Measurements from ENCODE around the gene RFC1.
"Not testable (repeated sequence)": the region's sequence is repeated elsewhere in the genome, so short reads cannot be mapped to it uniquely, and the experiment has no call there.

The RFC1 gene

DNA sequence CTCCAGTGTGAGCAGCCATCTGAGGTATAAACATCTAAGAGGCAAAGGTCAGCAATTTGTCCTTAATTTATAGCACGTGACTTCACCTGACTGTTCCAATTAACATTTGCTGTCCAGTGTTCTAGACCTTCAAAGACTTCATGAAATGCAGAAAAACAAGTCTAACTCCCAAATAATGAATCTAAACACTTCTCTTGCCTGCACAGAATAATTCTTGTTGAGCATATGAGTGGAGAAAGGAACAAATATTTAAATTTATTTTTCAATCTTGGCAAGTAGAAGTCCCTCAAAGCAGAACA is 12.0 kb downstream of the RFC1 start:
- no peak for DNase-seq (ENCODE audit: low read depth in 2 of 2)

DNA sequence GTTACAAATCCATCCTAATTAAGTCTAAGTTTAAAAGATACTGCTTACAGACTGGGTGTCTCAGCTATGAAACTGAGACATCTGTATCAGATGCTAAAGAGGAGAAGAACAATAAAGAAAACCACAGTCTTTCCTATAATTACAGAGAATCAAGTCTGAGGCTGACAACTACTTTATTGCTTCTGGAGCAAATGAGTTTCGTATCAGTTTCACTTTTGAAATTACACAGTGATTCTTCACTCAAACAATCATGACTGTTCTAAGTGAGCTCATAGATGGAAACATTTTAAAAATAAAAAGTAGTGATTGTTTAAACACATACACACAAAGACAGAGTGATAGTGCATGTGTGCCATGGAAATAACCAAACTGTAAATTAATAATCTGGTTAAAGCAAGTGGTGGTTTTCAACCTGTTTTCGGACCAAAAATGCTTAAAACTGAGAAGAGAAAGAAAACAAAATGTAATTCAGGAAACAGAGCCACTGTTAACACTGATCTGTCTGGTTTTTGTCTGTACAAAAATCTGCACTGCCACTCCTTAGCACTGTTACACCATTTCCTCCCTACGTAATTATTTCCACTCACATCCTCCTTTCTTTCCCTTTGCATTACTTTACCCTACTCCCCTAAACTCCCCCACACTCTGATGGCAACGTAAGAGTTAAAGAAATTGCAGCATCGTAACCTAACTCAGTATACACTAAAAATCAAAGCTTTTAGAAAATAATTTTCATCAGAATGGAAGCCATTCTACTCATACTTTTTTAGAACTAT is 12.5 kb downstream of the RFC1 start:
- DNase-seq (ENCODE audit: low read depth in 2 of 2): peak in 1 of 2 donors; percentile 16

DNA sequence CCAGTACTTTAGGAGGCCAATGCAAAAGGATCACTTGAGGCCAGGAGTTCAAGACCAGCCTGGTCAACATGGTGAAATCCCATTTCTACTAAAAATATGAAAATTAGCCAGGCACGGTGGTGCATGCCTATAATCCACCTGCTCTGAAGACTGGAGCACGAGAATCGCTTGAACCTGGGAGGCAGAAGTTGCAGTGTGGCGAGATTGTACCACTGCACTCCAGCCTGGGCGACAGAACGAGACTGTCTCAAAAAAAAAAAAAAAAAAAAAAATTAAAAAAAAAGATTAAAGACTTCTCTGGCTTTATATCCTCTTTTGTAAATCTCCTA is 13.0 kb downstream of the RFC1 start:
- not testable (repeated sequence) for DNase-seq (ENCODE audit: low read depth in 2 of 2)

DNA sequence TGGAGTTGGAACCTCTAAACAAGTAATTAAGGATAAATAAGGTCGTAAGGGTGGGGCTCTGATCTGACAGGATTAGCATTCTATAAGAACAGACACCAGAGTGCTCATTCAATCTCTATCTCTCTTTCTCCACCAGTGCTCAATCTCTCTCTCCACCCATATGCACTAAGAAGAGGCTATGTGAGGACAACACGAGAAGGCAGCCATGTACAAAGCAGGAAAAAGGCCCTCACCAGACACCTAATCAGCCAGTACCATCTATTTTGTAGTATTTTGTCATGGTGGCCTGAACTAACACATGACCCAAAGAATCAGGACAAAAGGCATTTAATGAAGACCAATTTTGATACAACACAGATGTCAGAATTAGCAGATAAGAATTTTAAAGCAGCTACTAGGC is 16.8 kb downstream of the RFC1 start:
- no peak for DNase-seq (ENCODE audit: low read depth in 2 of 2)

DNA sequence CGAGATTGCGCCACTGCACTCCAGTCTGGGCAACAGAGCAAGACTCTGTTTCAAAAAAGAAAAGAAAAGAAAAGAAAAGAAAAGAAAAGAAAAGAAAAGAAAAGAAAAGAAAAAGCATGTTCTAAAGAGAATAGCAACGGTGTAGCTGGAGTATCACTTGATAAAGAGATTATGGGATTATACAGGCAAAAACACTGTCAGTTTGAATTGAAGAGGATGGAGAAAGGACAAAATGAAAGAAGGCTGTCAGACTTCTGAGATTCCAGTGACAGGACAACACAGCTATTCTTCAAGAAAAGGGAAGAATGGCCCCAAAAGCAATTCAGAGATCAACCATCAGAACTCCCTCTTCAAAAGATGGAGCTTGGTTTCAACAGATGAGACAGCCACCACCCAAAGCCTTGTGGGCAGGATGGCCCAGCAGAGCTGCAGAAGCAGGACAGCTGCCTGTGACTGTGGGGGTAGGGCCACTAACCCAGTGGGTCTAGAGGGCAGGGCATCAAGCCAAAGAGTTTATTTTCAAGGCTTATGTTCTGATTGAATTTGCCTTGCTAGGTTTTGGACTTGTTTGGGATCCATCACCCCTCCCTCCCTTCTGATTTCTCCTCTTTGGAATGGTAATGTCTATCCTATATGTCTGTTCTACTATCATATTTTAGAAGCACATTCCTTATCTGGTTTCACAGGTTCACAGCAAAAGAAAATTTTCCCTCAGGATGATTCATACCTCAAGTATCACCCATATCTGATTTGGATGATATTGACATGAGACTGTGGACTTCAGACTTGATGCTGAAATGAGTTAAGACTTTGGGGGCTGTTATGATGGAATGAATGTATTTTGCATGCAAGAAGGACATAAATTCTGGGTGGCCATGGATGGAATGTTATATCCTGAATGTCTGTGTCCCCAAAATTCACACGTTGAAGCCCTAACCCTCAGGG is 17.5 kb downstream of the RFC1 start:
- no peak for DNase-seq (ENCODE audit: low read depth in 2 of 2)

DNA sequence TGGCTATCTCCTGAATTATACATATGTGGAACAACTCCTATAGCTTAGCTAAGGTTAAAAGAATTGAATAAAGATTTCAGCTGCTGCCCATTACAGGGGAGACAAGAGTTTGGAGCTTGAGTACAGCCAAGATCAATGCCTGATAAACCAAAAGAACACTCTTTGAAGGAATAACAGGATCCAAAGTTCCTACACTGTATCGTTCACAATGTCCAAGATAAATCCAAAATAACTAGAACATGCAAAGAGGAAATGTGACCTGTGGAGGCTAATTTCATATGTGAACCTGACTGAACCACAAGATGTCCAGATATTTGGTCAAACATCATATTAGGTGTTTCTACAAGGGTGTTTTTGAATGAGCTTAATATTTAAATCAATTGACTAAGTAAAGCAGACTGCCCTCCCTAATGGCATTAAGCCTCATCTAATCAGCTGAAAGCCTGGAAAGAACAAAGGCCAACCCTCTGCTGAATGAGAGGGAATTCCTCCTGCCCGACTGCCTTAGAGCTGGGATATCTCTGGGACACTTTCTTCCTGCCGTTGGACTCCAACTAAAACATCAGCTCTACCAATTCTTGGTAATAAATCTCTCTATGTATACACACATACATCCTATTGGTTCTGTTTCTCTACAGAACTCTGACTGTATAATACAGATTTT is 19.2 kb downstream of the RFC1 start:
- DNase-seq (ENCODE audit: low read depth in 2 of 2): no peak

DNA sequence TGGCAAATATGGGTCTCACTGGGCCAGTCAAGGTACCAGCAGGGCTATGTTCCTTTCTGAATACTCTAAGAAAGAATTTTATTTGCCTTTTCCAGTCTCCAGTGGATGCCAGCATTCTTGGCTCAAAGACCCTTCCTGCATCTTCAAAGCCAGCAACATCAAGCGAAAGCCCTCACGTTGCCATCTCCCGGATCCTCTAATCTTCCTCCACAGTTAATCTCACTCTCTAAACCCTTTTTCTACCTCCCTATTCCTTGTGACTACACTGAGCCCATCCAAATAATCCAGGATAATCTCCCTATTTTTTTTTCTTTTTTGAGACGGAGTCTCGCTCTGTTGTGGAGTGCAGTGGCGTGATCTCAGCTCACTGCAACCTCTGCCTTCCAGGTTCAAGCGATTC is 23.4 kb downstream of the RFC1 start:
- DNase-seq (ENCODE audit: low read depth in 2 of 2): no peak

DNA sequence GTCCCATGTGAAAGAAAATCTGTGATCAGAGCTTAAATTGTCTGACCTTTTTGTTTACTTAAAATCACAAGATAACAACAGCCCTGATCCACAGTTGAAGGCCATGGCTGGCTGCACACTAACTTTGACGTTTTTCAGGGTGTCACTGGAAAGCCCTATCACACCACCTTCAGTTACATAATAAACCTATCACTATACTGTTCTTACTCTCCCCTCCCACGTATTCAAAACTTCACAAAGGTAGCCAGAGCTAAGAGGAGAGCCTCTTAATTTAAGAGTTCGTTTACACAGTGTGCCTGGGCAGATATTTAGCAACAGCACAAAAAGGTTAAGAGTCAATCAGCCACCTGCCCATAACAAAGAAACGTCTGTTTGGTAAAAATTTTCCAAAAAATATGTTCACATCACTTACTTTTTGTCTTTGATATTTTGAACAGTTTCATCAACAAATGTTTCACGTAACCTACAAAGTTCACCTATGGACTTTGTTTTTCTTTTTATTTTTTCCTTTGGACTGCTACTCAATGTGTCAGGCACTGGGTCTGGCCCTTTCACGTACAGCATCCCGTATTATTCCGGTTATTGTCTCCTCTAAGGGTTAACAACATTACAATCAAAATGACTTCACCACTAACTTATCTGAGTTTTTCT is 25.0 kb downstream of the RFC1 start:
- DNase-seq (ENCODE audit: low read depth in 2 of 2): no peak

DNA sequence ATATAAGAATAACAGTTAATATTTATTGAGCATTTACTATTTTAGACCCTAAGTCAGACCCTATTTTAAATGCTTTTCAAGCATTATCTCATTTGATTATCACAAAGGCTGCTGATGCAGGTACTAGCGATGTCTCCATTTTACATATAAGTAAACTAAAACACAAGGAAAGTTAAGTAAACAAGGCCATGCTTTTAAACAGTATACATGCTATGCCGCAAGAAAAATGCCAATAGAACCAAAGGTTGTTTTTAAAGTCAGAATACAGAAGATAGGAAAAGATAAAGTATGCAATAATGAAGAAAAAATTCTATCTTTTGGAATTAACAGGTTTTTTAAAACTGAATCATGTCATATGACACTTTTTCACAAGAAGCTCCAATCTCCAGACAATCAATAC is 26.2 kb downstream of the RFC1 start:
- DNase-seq (ENCODE audit: low read depth in 2 of 2): no peak

DNA sequence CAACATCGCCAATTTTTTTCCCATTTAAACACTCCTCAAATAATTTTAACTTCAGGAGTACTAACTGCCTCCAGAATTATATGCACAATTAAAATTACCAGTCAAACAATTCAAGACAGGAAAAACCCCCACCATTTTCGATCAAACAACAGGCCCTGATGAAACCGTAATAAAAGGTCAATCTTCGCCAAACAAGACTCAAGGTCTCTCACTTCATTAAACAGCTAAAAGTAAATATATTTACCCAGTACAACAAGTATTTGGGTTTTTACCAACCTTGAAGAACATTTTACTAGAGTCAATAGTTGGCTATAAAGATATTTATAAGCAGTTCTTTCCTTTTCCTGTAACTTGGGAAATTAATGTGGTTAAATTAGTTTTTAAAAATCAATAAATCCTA is 28.3 kb downstream of the RFC1 start:
- no peak for DNase-seq (ENCODE audit: low read depth in 2 of 2)

DNA sequence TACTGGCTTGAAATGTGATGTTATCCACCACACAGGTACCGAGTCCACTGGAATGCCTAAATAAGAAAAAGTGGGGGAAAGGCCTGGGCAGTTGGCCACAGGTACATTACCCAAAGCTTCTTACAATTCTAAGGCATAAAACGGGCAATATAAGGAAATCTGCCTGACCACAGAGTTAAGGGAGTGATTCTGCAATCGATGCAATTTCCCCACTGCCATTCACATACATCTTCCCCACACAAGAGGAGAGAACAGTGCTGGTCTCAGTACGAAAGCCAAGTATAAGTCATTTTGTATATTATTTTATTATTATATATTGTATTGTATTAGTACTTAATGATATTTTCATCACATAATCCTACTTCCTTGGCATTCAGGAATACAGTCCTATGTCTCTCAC is 30.6 kb downstream of the RFC1 start:
- no peak for DNase-seq (ENCODE audit: low read depth in 2 of 2)

DNA sequence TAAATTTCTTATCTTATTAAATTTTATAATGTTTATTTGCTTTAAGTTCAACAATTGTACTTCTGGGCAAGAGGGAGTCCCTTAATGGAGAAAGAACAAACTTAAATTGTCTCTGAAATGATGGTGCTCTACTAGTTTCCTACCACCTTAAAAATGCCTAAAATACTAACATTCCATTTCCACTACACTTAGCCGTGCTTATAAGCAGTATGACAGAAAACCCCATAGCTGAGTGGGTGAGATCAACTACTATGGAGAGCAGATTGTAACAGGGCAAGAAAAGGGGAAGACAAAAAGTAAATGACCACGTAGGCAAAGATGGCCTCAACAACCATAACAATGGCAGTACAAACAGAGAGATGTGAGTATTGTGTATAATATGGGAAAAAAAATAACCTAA is 35.0 kb downstream of the RFC1 start:
- DNase-seq (ENCODE audit: low read depth in 2 of 2): no peak

DNA sequence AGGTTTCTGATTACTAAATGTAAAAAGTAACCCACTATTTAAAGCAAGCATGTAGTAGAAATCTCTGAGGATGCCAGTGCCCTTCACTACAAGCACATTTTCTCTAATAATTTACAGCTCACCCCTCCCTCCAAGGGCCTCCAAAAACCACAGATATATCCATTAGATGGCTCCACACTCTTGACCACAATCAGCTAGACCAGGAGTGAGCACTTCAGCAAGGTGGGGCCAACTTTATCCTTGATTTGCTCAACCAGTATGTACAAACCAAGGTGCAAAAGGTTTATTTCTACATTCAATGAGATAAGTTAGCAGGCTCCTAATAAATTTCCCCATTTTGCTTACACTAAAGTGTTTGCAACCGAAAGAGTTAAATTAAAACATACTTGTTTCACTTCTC is 35.8 kb downstream of the RFC1 start:
- no peak for DNase-seq (ENCODE audit: low read depth in 2 of 2)

DNA sequence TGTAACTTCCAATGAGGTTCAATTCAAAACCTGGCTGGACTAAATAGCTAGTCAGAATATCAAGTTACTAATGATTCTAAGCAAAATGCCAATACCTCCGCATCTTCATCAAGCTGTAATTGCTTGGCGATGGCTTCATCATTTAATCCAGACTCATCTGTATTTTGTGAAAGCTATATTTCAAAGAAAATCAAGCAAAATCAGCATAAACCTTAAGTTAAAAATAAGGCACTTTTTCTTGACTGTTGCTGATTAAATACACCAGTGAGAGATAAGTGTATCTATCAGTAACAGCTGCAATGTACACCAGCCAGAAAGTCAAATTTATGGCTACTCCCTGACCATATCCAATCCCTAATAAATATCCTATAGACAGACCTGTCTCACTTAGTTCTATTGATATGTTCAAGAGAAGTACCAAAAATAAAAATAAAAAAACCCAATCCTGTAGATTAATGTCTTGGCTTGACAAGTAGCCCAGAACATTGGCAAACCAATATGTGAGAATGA is 39.6 kb downstream of the RFC1 start:
- DNase-seq (ENCODE audit: low read depth in 2 of 2): no peak

DNA sequence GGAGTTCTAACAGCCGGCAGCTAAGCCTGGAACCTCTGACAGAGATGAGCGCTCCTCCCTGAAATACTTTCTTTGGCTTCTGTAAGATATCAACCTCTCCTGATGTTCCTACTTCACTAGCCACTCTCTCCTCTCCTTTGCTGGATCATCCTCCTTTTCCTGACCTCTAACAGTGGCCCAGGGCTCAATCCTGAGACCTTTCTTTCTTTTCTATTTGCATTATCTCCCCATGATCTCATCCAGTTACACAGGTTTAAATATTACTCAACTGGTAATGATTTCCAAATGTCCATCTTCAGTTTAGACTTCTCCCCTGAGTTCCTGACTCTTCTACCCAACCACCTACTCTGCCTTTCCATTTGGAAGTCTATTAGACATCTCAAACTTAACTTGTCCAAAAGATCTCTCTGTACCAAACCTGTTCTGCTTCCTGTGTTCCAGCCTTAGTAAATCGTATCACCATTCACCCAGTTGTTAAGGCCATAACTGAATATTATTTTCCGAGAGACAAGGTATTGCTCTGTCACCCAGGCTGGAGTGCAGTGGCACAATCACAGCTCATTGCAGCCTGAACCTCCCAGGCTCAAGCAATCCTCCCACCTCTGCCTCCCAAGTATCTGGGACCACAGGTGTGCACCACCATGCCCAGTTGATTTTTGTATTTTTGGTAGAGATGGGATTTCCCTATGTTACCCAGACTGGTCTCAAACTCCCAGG is 41.1 kb downstream of the RFC1 start:
- no peak for DNase-seq (ENCODE audit: low read depth in 2 of 2)

DNA sequence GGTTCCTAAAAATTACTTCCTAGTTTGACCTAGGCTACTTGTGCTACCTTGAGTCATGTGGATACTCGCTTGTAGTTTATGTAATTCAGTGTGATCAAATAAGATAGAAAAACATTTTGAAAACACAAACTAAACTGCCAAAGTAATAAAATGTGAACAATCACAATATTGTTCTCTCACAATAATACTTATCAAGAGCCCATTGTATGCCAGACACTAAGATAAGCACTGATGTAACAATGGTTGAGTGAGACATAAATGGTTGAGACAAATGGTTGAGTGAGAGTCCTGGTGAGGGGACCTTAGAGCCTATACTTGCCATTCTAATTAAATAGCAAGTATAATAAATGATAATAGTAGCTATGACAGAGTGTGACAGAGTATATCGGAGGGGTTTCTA is 41.7 kb downstream of the RFC1 start:
- no peak for DNase-seq (ENCODE audit: low read depth in 2 of 2)

DNA sequence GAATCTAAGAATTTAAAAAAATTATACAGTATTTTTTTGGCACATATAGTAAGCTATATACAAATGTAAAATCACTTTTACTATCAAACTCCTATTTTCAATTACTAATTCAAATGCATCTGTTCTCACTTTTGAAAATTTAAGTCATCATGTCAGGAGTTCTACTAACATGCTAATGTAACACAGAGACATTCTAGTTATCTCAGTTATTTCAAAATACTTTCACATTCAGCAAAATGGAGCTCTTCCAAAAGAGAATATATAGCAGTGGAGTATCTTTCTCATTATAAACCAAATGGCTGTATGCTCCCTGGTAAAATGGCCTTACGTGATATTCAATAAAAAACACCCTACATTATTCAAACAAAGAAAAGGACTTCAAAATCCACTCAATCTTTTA is 42.3 kb downstream of the RFC1 start:
- no peak for DNase-seq (ENCODE audit: low read depth in 2 of 2)

DNA sequence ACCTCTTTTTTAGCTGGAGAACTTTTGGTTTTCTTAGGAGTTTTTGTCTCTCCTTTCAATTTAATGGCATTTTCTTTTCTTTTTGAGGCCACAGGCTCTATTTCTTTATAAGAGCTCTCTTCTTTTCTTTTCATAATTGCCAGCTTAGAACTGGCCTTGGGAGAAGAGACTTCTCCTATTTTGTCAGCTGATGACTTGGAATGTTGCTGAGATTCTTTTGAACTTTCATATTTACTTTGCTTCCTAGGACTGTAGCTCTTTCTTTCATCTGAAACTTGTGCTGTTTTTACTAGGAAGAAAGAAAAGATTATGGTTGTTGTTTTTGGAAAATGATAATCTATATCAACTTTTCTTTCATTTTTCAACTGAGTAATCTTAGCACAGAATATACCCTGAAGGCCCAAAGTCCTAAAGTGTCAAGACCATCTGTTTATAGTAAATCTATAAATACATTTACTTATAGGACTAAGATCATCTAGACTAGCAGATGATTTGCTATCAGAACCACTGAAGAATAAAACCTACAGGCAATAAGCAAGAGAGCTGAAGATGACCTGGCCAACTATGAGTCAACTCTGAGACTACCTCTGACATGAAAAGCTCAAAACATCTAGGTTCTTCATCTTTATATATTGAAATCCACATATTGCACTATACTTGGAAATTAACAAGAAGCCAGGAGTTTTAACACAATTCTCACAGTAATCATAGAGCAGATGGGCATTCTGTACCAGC is 45.6 kb downstream of the RFC1 start:
- DNase-seq (ENCODE audit: low read depth in 2 of 2): no peak

DNA sequence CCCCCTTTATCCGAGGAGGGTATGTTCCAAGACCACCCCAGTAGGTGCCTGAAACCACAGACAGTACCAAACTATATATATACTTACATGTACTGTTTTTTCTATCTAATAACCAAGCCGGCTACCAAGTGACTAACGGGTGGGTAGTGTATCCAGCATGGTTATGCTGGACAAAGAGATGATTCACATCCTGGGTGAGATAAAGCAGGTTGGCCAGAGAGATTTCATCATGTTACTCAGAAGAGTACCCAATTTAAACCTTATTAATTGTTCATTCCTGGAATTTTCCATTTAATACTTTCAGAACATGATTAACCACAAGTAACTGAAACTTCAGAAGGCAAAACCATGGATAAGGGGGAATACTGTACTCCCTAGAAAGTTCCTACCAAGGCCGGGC is 46.5 kb downstream of the RFC1 start:
- DNase-seq (ENCODE audit: low read depth in 2 of 2): no peak

DNA sequence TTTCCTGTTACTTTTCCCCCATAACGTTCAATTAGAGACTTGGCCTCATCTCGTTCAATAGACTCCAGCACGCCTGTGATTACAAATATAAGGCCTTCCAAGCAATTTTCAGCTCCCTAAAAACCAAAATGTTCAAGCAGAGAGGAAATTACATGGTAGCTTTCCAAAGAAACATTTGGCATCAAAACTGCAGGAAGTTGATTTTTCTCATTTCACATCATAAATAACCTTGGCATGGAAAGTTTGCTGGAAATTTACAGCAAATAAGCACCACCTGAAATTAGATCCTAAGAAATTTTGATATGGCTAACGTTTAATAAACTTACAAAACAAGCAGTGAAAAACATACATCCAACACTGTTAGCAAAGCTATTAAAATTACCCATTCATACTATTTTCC is 53.3 kb downstream of the RFC1 start:
- DNase-seq (ENCODE audit: low read depth in 2 of 2): no peak

DNA sequence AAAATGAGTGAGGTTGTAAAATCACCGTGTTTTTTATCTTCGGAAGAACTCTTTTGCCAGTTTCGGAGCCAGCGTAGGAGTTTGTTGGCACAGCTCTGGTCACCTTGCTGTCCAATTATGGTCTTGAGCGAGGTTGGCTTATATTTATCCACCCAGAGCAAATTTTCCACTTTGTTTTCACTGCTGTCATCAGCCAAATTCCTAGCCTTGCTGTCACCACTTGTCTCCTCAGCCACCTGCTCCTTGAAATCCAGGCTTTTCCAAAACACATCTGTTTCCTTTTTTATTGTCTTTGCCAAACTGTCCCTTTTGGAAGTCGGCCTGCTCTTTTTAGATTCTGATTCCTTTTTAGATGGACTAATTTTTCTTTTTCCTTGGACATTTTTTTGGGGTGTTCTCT is 57.6 kb downstream of the RFC1 start:
- no peak for DNase-seq (ENCODE audit: low read depth in 2 of 2)

Measured in stimulated activated CD4-positive, alpha-beta T cell treated with anti-CD3 and anti-CD28 coated beads, Interleukin-1b, Interleukin-23, amount 100 ng/mL, for 4 hours (primary cell).